ENCODE data around the gene ADAM12. TPM values are rescaled to one million over a fixed set of nuclear protein-coding genes. Genes with fewer than 3 reads are reported as not detected.

The ADAM12 gene
- total RNA-seq, 1 donor from 2014 or later, result 82.4 TPM

DNA sequence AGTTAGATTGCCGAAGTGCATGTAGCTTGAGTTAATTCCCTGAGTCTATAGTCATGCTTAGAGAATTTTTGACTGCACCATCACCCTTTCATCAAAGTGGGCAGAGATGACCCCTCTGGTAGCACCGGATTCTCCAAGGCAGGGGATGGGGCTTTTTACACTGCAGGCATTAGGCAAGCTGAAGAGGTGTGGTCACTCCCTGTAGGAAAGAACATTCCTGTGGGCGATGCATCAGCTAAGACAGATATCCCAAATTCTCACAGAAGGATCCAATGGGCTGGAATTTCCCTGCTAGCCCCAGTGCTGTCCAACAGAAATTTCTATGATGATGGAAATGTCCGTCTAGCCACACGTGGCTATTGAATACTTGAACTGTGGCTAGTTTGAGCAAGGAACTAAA is 118.2 kb downstream of the ADAM12 start:
- Mint-ChIP-seq H3K27ac (ENCODE audit: unreplicated experiment) (no peak overlapping the region), H3K36me3 (ENCODE audit: low read depth) (peaks cover 45% of the 10 kb centered on the region), H3K9me3 (peaks cover 15% of the 10 kb centered on the region), H3K4me1 (peaks cover 4% of the 10 kb centered on the region), H3K4me3 (no peak overlapping the region), H3K27me3 (ENCODE audit: low read depth) (no peaks in the 10 kb centered on the region)
- TF ChIP-seq, protein P1, sequence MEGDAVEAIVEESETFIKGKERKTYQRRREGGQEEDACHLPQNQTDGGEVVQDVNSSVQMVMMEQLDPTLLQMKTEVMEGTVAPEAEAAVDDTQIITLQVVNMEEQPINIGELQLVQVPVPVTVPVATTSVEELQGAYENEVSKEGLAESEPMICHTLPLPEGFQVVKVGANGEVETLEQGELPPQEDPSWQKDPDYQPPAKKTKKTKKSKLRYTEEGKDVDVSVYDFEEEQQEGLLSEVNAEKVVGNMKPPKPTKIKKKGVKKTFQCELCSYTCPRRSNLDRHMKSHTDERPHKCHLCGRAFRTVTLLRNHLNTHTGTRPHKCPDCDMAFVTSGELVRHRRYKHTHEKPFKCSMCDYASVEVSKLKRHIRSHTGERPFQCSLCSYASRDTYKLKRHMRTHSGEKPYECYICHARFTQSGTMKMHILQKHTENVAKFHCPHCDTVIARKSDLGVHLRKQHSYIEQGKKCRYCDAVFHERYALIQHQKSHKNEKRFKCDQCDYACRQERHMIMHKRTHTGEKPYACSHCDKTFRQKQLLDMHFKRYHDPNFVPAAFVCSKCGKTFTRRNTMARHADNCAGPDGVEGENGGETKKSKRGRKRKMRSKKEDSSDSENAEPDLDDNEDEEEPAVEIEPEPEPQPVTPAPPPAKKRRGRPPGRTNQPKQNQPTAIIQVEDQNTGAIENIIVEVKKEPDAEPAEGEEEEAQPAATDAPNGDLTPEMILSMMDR (conservative IDR thresholded peaks at IDR 0.05), result no peak
- no peak for DNase-seq (ENCODE audit: low read depth, low spot score)

DNA sequence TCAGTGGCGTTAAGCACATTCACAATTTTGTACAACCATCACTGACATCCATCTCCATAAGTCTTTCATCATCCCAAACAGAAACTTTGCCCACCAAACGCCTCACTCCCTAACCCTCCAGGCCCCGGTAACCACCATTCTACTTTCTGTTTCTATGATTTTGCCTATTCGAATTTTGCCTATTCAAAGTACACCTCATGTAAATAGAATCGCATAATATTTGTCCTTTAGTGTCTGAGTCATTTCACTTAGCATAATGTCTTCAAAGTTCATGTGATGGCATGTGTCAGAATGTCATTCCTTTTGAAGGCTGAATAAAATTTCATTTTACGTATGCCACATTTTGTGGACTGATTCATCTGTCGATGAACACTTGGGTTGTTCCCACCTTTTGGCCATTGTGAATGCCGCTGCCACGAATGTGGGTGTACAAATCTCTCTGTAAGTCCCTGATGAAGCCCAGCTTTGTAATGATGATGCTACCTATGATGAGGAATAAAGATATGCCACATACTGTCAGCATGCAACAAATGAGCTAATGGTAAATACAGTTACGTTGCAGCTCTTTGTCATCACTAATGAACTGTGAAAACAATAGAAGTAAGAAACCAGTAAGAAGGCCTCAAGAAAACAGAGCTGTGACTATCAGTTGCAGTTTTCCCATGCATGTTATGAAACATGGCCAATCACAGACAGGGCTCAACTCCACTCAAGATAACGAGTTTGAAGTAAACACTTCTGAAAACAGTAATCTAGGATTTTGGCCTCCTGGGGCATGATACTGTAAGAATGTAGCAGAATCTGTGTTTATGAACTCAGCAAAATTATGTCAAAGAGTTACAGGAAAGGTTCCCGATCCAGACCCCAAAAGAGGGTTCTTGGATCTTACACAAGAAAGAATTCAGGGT is 120.0 kb downstream of the ADAM12 start:
- no peak overlapping the region for H3K4me3 Mint-ChIP-seq

DNA sequence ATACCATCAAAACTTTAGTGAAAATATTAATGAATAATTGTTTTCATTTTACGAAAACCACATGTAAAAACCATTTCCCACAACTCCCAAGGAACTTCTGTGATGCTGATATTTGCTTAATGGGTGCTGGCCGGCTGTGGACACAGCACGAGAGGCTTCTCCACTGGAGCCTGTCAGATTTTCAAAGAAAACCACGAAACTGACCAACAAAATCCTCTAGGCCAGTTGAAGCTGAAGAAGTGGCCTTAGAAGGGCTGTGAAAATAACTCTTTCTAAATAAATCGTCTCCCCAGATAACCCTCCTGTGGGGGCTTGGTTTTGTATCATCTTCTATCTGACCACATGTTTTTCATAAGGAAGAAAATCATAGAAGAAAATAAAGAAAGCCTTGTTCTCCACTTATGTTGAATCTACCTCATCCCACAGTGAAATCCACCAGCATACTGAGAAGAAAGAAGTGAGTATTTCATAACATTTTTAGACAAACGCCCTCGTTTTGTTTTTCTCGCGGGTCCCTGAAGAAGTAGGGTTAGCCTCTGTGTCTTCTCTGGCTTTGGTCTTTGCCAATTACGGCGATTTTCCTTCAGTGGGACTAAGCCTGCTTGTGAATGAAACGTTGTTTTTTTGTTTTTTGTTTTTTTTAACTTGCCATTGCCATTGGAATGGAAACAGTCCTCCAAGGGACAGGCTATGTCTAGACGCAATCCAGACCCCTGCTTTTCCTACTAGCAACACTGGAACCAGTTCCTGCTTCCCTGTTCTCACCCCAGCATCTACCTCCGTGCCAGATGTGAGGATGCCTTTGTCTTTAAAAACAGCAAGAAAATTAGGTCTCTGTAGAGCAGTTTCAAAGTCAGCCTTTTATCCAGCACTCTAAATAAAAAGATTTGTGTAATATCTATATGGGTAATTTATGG is 123.9 kb downstream of the ADAM12 start:
- H3K4me1 Mint-ChIP-seq, result peaks cover 15% of the 10 kb centered on the region
- H3K27ac Mint-ChIP-seq (ENCODE audit: unreplicated experiment), result peak overlapping the region; percentile 76
- peaks cover 8% of the 10 kb centered on the region for H3K9me3 Mint-ChIP-seq
- TF ChIP-seq, protein P1 (conservative IDR thresholded peaks at IDR 0.05), result no peak
- H3K27me3 Mint-ChIP-seq (ENCODE audit: low read depth), result no peaks in the 10 kb centered on the region
- no peak overlapping the region for H3K4me3 Mint-ChIP-seq
- no peak for DNase-seq (ENCODE audit: low read depth, low spot score)
- peaks cover 22% of the 10 kb centered on the region for H3K36me3 Mint-ChIP-seq (ENCODE audit: low read depth)

More for the DNA sequence above, 120.0 kb downstream of the ADAM12 start:
- TF ChIP-seq, protein P1 (conservative IDR thresholded peaks at IDR 0.05), result no peak
- H3K27ac Mint-ChIP-seq (ENCODE audit: unreplicated experiment), result no peak overlapping the region
- peaks cover 11% of the 10 kb centered on the region for H3K9me3 Mint-ChIP-seq
- peaks cover 15% of the 10 kb centered on the region for H3K4me1 Mint-ChIP-seq
- peaks cover 30% of the 10 kb centered on the region for H3K36me3 Mint-ChIP-seq (ENCODE audit: low read depth)
- DNase-seq (ENCODE audit: low read depth, low spot score), result no peak
- H3K27me3 Mint-ChIP-seq (ENCODE audit: low read depth), result no peaks in the 10 kb centered on the region

DNA sequence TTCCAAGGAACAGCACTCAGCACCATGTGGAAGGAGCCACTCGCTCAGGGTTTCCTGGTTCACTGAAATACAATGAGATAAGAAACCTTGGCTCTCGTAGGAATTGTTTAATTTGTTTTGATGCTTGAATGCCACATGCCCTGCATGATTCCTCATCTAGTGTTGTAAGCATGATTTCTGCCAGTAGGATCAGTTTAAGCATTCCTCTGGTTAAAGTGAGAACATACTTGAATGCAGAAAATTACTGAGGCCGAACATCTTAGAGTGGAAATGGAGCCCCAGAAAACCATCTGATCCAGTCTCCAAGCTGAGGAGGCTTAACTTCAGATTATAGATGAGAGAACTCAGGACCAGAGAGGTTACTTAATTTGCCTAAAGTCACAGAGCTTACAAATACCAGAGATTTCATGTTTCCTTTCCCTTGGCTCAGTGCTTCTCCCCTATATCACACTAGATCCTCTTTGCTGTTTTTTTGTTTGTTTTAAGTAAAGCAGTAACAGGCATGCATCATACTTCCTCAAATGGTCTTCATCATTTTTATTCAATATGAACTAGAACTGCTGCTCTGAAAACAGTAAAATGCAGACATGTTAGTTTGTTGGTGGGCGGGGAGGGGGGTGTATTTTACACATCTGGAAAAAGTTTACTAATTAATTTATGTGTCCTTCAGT is 125.1 kb downstream of the ADAM12 start:
- Mint-ChIP-seq H3K4me1 (peaks cover 15% of the 10 kb centered on the region), H3K9me3 (peaks cover 8% of the 10 kb centered on the region), H3K27ac (ENCODE audit: unreplicated experiment) (no peak overlapping the region), H3K27me3 (ENCODE audit: low read depth) (no peaks in the 10 kb centered on the region), H3K36me3 (ENCODE audit: low read depth) (peaks cover 16% of the 10 kb centered on the region), H3K4me3 (no peak overlapping the region)
- TF ChIP-seq, protein P1 (conservative IDR thresholded peaks at IDR 0.05), result no peak
- no peak for DNase-seq (ENCODE audit: low read depth, low spot score)

DNA sequence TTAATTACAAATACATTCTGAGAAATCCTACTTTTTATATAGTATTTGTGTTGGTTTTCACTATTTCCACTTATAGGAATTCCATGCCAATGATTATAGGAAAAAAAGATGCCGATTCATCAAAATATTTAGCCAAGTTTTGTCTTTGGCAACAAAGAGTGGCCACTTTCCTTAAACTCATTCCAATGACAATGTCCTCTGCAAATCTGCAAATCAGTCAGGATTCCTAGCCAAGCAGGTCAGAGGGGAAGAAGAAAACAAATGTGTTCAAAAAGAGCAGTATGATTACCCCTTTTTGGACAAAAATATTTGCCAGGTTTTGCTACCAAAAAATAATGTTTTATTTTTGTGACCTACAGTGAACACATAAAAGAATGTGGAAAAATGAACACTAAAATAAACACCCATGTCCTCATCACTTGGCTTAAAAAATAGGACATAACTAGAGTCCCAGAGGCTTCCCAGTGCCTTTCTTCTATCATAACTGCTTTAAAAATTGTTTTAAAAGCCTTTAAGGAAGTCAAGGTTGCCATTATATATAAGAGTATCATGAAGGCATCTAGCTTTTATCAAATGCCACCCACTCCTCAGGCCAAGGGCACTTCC is 125.9 kb downstream of the ADAM12 start:
- no peak overlapping the region for H3K4me3 Mint-ChIP-seq
- H3K27ac Mint-ChIP-seq (ENCODE audit: unreplicated experiment), result no peak overlapping the region
- no peak for DNase-seq (ENCODE audit: low read depth, low spot score)
- peaks cover 16% of the 10 kb centered on the region for H3K4me1 Mint-ChIP-seq
- no peaks in the 10 kb centered on the region for H3K27me3 Mint-ChIP-seq (ENCODE audit: low read depth)
- H3K9me3 Mint-ChIP-seq, result peaks cover 6% of the 10 kb centered on the region
- TF ChIP-seq, protein P1 (conservative IDR thresholded peaks at IDR 0.05), result no peak
- H3K36me3 Mint-ChIP-seq (ENCODE audit: low read depth), result peaks cover 13% of the 10 kb centered on the region

Data from neural crest cell (in vitro differentiated cells).